Left kidney (tissue), 2 donors: Measurements from ENCODE around the gene SLC7A14. TPM values are rescaled to one million over a fixed set of nuclear protein-coding genes. Genes with fewer than 3 reads are reported as not detected.

Experiments used
- DNase-seq: peaks from one replicate; pipeline ENCODE4 v3.0.0-alpha.2; 2013
- polyA plus RNA-seq: library from polyadenylated mRNA; unstranded; fragments of 120-200 nt; gene quantifications from one replicate; pipeline ENCODE4 v1.2.1, GENCODE V29; 2013; ENCODE audit not compliant: insufficient read length

Gene SLC7A14
- polyA plus RNA-seq, 1 donor, result 2.2 TPM

DNA sequence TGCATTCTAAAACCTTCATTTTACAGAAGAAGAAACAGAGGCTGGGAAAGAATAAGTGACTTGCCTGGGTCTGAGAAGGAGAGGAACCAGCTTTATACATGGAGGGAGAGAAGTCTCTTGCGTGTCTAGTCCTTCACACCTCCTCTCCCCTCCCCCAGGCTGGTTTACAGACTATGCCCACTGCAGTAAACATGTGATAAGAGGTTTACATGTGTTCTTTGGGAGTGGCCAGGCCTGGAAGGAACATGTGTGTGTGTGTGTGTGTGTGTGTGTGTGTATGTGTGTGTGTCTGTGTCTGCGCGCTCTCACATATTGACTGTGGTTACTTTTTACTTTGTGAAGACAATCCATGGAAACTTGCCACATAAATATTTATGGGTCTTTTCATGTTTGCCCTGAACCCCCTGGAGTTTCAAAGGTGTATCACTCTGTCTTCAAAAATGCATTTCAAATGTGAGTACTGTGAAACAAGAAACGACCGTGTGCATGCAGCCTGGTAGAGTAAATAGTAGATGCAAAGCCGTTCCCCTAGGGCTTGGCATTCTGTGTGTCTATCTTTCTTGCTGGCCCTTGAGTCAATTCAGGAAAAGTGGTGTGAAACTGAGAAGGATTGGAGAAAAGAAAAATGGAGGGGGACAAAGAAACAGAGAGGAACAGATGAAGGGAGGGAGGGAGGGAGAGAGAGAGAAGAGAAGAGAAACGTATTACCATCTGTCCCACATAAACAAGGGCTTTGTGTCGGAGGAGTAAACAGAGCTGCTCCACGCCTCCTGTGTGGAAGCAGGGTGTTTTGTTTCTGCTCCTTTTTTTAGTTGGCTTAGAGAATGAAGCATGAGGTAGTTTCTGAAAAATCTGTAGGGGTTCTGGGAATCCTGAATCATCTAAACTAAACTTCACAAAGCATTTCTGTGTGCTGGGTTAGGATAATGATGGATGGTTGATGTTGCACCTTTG is 115.5 kb downstream of the SLC7A14 start:
- peak; percentile 58 for DNase-seq

DNA sequence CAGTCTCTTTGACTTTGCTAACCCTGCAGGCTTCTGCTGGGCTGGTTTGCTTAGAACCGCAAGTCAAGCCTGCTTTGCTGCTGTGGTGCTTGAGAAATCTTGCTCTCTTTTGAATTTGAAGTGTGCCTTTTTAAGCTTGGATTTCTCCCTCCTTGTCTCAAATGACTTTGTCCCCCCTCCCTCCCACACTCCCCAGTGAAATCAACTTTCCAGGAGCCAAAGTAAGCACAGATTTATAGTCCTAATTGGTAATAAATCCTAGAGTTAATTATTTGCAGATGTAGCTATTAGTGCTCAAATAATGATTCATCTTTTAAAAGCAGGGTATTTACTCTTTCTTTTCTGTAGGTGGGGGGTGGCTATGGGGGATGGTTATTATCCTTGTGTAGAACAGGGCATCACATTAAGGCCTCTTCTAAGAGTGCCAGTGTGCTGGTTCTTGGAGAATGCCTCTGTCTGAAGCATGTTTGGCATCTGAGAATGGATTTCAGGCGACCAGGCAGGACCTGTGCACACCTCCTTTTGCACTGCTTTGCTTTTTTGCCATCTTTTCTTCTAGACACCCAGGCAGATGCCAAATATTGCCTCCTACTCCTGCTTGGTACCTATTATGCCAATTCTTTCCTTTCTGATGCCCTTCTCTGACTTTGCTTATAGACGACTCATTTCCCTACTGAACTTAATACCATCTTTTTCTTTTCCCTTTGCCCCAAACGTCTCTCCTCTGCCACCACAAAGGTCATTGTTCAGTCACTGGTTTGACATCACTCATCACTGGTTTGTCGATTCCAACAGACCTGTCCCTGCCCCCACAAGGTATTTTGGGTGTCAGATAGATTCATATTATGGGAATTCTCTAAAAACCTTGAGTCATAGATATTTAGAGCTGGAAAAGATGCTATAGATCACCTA is 116.5 kb downstream of the SLC7A14 start:
- peak; percentile 61 for DNase-seq

DNA sequence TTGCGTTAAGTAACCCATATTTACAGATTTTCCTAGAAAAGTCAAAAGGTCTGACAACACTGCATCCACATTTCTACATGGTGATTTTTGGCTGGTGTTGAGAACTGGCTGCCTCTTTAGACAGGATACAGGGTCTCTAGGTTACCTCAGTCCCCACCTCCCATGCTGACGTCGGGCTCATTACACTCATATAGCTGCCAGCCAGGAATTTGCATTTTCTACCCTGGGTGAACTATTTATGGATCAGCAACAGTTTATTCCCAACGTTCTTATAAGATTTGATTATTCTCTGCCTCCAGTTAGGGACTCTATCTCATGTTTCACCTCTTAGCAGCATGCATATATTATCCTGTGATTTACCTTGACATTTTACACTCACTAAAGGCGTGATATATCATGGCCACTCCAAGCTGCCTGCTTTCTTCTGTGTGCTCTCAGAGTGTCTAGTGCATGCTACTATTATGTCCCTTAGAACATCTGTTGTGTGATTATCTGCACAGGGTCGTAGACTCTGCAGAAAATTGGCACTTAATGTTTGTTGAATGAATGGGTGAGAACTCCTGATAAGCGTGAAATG is 118.2 kb downstream of the SLC7A14 start:
- no peak for DNase-seq

DNA sequence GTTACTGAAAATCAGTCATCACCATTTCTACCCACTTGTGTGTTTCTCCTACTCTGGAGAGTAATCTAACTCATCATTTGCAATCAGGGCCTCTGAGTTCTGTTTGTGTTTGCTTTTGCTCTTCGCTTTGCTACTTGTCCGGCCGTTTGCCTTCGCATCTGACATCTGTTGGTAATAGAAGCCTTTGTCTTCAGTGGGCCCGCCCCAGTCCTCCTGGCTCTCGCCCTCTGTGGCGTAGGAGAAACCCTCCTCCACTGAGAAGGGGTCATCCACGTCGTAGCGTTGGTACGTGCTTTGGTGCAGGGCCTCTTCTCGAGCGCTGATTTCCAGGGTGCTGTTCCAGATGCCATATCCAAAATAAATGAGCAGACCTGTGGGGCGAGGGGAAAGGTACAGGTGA is 118.9 kb downstream of the SLC7A14 start:
- DNase-seq, result no peak

DNA sequence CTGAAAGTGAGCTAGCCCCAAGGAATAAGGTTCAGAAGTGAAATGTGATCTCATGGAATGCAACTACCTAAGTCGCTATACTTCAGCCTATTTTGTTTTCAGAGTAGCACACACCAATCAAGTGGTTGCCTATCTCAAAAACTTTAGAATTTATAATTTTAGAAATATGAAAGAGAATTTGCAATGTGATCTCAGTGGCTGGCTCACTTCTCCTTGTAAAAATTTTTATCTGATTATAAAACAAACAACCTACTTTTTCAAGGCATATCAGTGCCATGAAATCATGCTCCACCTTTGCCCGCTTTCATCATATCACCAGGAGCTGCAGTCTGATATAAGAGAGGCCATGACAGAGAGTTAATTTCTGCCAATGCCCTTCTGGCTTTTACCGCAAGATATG is 119.9 kb downstream of the SLC7A14 start:
- DNase-seq, result no peak

DNA sequence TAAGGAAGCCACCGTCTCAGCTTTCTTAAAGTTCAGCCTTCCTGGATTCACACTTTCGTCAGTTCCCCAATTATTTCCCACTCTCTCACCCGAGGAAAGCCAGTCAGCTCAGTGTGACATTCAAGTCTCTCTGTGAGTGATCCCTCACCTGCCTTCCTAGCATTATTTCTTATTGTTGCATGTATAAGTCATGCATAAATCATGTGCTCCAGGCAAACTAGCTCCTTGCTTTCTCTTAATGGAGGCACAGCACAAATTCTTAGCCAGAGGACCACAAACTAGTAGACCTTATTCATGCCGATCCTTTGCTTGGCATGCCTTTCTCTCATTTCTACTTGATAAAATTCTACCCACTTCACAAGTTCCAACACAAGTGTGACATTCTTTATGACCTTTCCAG is 122.9 kb downstream of the SLC7A14 start:
- no peak for DNase-seq

DNA sequence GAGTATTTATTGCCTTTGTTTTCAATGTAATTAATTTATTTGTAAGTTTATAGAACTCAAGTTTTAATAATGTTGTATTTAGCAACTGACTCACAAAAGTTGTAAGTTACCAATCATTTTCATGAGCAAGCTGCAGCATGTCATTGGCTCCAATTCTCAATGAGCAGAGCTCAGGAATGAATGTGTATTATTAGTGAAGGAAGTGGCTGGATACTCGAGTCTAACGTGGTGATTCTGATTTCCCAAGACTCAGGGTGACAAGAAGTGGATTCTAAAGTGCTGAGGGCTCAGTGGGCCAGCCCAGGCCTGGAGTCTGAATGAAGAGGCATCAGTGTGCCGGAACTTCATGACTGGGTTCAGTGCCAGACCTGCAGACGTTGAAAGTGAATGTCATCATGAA is 127.6 kb downstream of the SLC7A14 start:
- DNase-seq, result no peak

DNA sequence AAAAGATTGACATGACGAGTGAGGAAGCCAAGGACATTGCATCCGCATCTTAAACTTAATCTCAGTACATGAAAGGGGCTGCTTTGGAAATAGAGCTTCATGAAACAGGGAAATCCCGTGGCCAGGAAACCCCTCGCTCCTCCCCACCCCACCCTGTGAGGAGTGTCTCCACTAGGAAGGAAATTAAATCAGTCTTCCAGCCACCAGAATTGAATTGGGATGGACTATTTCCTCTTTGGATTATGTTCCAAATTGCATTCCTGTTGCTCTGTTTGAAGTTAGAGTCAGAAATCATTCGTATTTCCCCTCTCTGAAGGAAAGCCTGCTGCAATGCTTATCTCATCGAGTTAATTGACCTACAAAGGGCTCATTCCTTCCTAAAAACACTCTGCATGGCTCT is 131.4 kb downstream of the SLC7A14 start:
- DNase-seq, result no peak

DNA sequence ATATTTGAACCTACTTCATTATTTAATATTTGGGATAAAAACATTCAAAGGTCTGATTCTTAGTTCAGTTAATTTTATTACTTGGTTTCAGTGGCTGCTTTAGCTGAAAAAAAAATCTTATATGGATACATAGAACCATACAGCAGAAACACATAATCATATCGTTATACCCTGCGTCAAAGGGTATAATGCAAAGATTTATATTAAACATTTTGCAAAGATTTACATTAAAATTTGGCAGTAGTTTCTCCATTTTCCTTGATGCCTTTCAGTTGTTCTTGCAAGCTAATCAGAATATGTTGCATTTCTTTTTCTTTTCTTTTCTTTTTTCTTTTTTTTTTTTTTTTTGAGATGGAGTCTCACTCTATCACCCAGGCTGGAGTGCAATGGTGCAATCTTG is 135.8 kb downstream of the SLC7A14 start:
- DNase-seq, result no peak

DNA sequence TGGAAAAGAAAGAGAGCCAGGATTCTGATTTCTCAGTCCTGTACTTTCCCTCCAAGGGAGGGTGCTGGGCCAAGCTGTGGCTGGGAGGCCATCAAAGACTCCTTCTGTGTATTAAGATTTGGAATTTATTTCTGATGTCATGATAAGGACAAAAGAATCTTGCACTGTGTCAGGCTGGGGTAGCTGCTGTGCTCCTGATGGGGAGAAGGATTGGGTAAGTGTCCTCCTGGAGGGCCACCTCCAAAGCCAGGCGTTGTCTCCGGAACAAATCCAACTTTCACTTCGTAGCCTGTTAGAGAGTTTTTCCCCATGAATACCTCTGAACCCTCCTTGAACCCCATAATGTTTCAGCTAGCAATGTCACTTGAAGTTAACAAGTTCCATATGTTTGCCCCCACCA is 137.3 kb downstream of the SLC7A14 start:
- DNase-seq, result no peak

DNA sequence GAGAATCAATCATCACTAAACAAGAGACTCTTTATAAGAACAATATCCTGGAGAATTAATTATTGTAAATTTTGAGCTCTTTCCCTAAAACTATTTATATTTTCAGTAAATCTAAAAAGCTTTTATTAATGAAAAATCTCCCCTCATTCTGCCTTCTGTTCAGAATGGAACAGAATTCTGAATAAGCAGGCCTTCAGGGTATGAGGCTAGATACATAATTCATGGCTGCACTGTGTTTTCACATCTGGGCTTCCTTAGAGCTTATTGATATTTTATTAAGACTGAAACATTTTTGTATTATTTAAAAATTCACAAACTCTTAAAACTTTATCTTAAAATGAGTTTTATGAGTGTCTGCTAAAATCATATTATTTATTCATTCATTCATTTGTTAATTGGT is 142.4 kb downstream of the SLC7A14 start:
- DNase-seq, result no peak

DNA sequence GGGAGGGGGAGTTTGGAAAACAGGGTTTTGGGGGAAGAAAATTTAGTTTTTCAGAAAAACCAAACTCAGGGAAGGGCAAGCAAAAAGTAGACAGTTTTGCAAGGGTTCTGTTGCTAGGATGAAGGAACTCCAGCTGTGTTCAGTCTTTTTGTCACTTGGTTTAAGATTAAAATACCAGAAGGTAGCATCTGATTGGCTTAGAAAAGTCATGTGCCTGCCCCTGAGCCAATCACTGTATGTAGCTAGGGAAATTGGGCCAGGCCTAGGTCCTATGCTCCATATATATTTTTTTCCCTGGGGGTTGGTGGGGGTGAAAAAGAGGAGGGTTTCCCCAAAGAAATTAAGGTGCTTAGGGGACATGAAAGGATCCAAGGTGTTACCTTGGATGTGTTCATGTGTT is 142.9 kb downstream of the SLC7A14 start:
- DNase-seq, result no peak

DNA sequence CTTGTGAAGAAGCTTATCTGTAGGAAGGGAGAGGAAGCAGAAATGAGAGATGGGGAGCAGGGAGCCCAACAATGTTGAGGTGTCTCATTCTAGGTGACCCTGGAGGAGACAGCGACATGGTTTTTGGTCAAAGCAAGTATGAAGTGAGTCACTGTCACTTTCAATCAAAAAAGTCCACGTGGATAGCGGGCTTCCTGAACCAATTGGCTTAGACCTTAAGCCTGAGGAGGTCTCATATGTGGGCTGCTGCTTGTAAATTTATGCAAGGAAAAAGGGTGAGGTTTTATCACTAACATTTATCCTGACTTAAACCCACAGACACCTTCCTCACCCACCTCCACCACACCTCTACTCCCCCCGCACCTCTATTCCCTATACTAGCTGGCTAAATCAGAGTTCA is 144.5 kb downstream of the SLC7A14 start:
- DNase-seq, result no peak

DNA sequence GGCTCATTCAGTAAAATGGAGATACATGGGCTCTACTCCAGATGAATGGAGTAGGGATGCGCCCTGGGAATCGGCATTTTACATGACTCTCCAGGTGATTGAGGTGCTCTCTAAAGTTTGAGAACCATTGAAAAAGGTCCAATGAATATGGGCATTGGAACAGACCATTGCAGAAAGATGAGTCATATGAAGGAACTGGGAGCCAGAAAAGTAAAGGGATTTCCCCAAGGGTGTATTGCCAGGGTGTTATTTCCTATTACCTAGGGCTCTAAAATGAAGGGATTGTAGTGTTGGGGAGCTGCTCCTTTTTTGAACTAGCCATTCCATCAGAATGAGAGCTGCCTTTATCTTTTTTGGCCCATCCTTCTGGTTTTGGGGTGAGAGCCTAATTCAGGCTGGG is 145.5 kb downstream of the SLC7A14 start:
- DNase-seq, result no peak

DNA sequence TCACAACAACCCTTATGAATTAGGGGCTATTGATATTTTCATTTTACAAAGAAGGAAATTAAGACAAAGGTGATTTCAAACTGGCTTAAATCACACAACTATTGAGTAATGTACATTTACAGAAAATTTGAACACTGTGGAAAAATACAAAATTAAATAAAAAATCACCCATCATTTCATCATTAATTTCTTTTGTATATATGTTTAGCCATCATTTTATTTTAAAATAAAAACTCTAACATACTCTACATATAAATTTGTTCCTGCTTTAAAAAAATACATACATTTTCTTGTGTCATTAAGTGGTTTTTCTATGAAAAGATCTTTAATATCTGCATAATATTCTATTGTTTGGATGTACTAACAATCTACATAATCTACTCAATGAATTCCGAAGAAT is 147.0 kb downstream of the SLC7A14 start:
- DNase-seq, result no peak

DNA sequence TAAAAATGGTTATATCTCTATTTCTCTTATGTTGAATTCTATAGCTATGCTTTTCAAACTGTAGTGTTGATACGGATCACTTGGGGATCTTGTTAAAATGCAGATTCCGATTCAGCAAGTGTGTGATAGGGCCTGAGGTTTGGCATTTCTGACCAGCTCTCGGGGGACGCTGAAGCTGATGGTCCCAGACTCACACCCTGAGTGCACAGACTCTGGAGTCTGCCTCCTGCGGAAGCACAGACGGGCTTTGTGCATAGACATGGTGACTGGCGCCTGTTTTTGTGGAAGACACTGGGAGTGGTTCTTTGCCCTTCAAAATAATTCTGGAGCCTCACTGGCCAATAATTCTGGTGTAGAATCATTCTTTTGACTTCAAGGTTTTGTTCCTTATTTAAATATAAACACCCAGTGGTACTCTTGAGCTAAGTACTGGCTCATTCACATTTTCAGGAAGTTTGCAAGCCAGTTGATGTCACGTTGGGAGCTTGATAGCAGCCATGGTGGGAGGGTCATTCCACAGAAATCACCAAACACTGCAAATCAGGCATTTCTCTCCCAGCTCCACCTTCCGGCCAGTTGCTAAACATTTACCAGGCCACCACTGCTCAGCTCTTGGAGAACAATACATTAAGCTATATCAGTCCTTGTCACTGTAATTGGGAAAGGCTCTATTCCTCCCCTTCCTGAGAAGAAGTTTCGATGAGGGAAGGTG is 148.0 kb downstream of the SLC7A14 start:
- no peak for DNase-seq

DNA sequence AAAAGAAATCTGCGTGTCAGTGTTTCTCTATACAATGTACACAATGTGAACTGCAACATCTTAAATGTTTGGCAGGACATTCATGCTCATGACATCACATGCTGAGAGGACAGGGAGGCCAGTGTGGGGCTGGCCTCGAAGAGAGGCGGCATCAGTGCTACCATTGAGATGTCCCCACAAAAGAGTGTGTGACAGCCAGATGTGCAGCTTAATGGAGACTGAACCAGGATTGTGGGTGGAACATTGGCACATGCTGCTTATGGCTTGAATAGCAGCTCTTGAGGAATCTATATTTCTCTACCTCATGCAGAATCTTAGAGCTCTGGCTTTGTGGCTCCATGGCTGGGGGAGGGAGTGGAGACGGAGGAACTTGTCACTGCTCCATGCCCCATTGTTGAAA is 148.7 kb downstream of the SLC7A14 start:
- no peak for DNase-seq

DNA sequence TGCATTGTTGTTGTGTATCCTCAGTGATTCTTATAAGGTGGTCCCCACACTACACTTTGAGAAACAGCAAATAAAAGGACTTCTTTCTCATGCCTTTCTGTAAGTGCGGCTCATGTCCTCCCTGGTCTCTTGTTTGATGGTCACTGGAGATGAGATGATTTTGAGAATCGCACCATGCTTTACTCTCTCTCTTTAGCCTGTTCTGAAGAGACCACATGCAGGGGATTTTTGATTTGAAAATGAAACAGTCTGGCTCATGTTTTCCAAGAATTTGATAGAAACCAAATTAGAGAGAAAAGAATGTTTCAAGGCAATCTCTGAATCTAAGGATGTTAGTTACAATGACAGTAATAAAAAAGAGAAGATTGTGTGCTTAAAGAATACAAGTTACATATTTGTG is 149.2 kb downstream of the SLC7A14 start:
- DNase-seq, result no peak

DNA sequence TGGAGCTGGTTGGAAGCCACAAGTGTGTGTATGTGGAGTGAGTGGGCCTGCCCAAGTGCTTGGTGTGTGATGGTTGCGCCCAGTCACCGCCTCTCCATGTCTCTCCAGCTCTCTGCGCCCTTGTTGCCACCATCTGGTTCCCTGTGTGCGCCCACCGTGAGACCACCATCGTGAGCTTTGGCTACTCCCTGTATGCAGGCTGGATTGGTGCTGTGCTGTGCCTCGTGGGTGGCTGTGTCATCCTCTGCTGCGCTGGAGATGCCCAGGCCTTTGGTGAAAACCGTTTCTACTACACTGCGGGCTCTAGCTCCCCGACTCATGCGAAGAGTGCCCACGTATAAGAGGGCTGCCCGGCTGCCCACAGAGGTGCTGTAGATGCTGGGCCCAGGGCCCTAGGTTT is 153.5 kb downstream of the SLC7A14 start:
- DNase-seq, result no peak

DNA sequence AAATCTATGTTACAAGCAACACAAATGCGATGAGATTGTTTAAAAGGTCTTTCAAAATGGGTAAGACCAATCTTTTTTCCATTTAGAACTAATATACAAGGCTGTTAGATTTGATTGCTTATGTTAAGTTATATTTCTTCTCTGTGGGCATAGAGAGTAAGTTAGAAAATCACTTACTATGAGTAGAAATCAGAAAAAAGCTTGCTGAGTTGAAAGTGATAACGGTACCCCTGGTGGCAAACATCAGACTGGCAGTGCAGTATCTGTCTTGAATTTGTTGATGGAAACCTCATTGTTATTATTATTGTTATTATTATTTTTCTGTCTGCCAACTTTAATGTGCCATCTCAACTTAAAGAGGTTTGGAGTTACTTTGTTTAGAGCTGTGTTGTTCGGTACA is 154.8 kb downstream of the SLC7A14 start:
- no peak for DNase-seq

DNA sequence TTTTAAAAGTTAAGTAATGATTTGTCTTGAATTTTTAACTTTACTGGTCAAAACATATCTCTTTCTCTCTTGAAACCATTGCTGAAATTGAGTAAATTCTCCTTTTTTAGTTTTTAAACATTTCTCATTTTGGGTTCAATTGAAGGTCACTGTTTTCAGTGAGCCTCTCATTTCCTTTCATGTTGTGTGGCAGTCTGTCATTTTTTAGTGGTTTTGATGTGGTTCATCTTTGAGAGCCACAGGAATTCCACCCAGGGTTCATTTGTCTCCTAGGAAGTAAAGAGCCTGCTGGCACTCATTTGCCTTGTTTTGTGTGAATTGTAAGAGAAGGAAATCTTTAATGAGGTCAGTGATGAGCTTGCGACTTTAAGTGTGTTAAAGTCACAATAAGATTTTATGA is 156.8 kb downstream of the SLC7A14 start:
- DNase-seq, result no peak

DNA sequence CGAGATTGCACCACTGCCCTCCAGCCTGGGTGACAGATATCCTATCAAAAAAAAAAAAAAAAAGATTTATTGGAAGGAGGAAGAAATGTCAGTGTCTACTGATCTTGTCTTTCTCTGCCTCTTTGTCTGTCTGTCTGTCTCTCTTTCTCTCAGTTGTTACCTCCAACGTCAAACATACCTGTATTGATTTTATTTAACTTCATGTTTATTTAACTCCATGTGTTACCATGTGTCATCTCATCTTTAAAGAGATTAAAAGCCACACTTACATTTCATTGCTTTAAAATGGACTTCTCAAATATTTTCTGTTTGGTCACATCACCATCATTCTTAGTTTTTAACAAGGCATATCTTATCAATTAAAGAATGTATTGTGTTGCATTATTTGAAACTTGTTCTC is 157.8 kb downstream of the SLC7A14 start:
- no peak for DNase-seq
